Measurements from ENCODE around the gene PPRC1.

PPRC1 gene

GRCh38 chr10:102147561-102147960 is 14.7 kb downstream of the PPRC1 start:
- no peak for DNase-seq
- Histone ChIP-seq H3K9ac (ENCODE audit: low read depth, low read length) (no peak overlapping the region), H3K9me3 (ENCODE audit: insufficient read depth, low read length, severe bottlenecking) (no peaks in the 10 kb centered on the region), H2AFZ (ENCODE audit: low read depth, low read length) (no peak overlapping the region), H4K20me1 (ENCODE audit: insufficient read depth, low read length) (peaks cover 24% of the 10 kb centered on the region; the same call in 1 of the 2 replicates), H3K4me3 (ENCODE audit: low read depth in 1 of 2, low read length in 2 of 2) (no peak overlapping the region), H3K79me2 (ENCODE audit: insufficient read depth, low read length) (peaks cover 30% of the 10 kb centered on the region), H3K27me3 (ENCODE audit: insufficient read depth, low read length, poor library complexity) (no peaks in the 10 kb centered on the region), H3K36me3 (ENCODE audit: insufficient read depth, low read length) (peaks cover 86% of the 10 kb centered on the region), H3K27ac (ENCODE audit: low read length) (no peak overlapping the region), H3K4me1 (ENCODE audit: insufficient read depth, low read length) (peaks cover 10% of the 10 kb centered on the region), H3K4me2 (ENCODE audit: insufficient read depth, low read length) (no peak overlapping the region)
- no peak for ATAC-seq (ENCODE audit: insufficient read depth, low read depth)
- TF ChIP-seq, protein P1, sequence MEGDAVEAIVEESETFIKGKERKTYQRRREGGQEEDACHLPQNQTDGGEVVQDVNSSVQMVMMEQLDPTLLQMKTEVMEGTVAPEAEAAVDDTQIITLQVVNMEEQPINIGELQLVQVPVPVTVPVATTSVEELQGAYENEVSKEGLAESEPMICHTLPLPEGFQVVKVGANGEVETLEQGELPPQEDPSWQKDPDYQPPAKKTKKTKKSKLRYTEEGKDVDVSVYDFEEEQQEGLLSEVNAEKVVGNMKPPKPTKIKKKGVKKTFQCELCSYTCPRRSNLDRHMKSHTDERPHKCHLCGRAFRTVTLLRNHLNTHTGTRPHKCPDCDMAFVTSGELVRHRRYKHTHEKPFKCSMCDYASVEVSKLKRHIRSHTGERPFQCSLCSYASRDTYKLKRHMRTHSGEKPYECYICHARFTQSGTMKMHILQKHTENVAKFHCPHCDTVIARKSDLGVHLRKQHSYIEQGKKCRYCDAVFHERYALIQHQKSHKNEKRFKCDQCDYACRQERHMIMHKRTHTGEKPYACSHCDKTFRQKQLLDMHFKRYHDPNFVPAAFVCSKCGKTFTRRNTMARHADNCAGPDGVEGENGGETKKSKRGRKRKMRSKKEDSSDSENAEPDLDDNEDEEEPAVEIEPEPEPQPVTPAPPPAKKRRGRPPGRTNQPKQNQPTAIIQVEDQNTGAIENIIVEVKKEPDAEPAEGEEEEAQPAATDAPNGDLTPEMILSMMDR (IDR thresholded peaks at IDR 0.05; ENCODE audit: borderline replicate concordance, extremely low read depth, low read length, poor library complexity, severe bottlenecking): no peak
- TF ChIP-seq EZH2 (IDR thresholded peaks at IDR 0.05; ENCODE audit: borderline replicate concordance, low read depth, low read length, severe bottlenecking): no peak

DNA sequence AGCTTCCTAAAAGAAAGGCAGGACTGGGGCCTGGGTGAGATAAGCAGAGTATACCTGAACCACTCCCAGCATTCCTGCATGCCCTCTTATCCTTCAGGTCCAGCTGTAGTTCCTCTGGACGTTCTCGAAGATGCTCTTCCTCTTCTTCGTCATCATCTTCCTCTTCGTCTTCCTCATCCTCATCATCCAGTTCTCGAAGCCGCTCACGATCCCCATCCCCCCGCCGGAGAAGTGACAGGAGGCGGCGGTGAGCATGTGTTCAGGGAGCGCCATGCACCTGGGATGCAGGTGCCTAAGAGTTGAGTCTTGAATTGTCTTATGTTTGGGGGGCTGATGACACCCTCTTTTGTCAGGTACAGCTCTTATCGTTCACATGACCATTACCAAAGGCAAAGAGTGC is 15.4 kb downstream of the PPRC1 start:
- no peak overlapping the region for H3K4me3 ChIP-seq (ENCODE audit: low read depth in 1 of 2, low read length in 2 of 2)
- no peaks in the 10 kb centered on the region for H3K27me3 ChIP-seq (ENCODE audit: insufficient read depth, low read length, poor library complexity)
- H3K36me3 ChIP-seq (ENCODE audit: insufficient read depth, low read length): peaks cover 81% of the 10 kb centered on the region
- H2AFZ ChIP-seq (ENCODE audit: low read depth, low read length): no peak overlapping the region
- no peak for ATAC-seq (ENCODE audit: insufficient read depth, low read depth)
- H3K9me3 ChIP-seq (ENCODE audit: insufficient read depth, low read length, severe bottlenecking): no peaks in the 10 kb centered on the region
- no peak overlapping the region for H3K4me2 ChIP-seq (ENCODE audit: insufficient read depth, low read length)
- H3K9ac ChIP-seq (ENCODE audit: low read depth, low read length): no peak overlapping the region
- TF ChIP-seq, protein P1 (IDR thresholded peaks at IDR 0.05; ENCODE audit: borderline replicate concordance, extremely low read depth, low read length, poor library complexity, severe bottlenecking): no peak
- TF ChIP-seq EZH2 (IDR thresholded peaks at IDR 0.05; ENCODE audit: borderline replicate concordance, low read depth, low read length, severe bottlenecking): no peak
- peaks cover 15% of the 10 kb centered on the region for H3K4me1 ChIP-seq (ENCODE audit: insufficient read depth, low read length)
- no peak overlapping the region for H3K27ac ChIP-seq (ENCODE audit: low read length)
- peaks cover 23% of the 10 kb centered on the region; the same call in 1 of the 2 replicates for H4K20me1 ChIP-seq (ENCODE audit: insufficient read depth, low read length)
- peaks cover 31% of the 10 kb centered on the region for H3K79me2 ChIP-seq (ENCODE audit: insufficient read depth, low read length)
- DNase-seq: no peak

- H3K4me2 ChIP-seq (ENCODE audit: insufficient read depth, low read length): peak overlapping the region; percentile 61
- peaks cover 34% of the 10 kb centered on the region for H4K20me1 ChIP-seq (ENCODE audit: insufficient read depth, low read length)
- no peaks in the 10 kb centered on the region for H3K27me3 ChIP-seq (ENCODE audit: insufficient read depth, low read length, poor library complexity)
- no peak for ATAC-seq (ENCODE audit: insufficient read depth, low read depth)
- peaks cover 39% of the 10 kb centered on the region for H3K4me1 ChIP-seq (ENCODE audit: insufficient read depth, low read length)
- H3K4me3 ChIP-seq (ENCODE audit: low read depth in 1 of 2, low read length in 2 of 2): peak overlapping the region in 1 of 2 experiments; percentile 73; a peak in 2 of 4 replicates
- H3K27ac ChIP-seq (ENCODE audit: low read length): peak overlapping the region; percentile 88
- peaks cover 77% of the 10 kb centered on the region for H3K36me3 ChIP-seq (ENCODE audit: insufficient read depth, low read length)
- H2AFZ ChIP-seq (ENCODE audit: low read depth, low read length): peak overlapping the region; percentile 73
- H3K9ac ChIP-seq (ENCODE audit: low read depth, low read length): peak overlapping the region; percentile 56
- peaks cover 47% of the 10 kb centered on the region for H3K79me2 ChIP-seq (ENCODE audit: insufficient read depth, low read length)
- no peak for TF ChIP-seq EZH2 (IDR thresholded peaks at IDR 0.05; ENCODE audit: borderline replicate concordance, low read depth, low read length, severe bottlenecking)
- TF ChIP-seq, protein P1 (IDR thresholded peaks at IDR 0.05; ENCODE audit: borderline replicate concordance, extremely low read depth, low read length, poor library complexity, severe bottlenecking): no peak
- DNase-seq: no peak
- no peaks in the 10 kb centered on the region for H3K9me3 ChIP-seq (ENCODE audit: insufficient read depth, low read length, severe bottlenecking)
These were observed 18.3 kb downstream of the PPRC1 start for GRCh38 chr10:102150970-102151773.

Measured in DND-41 (cell line).